NB4 (cell line): ENCODE data around the gene UMAD1.

Experiments used
- MYC ChIP-seq: IDR thresholded peaks from 2 replicates; pipeline ENCODE4 v1.6.1; 2011; ENCODE audit warnings: low read depth, low read length
- POLR2A ChIP-seq: IDR thresholded peaks from 2 replicates; pipeline ENCODE4 v1.6.1; 2011; ENCODE audit warnings: mild to moderate bottlenecking; ENCODE audit not compliant: insufficient read length; ENCODE audit errors: extremely low read depth
- TF ChIP-seq, protein P1 (sequence below): IDR thresholded peaks from one replicate; pipeline ENCODE4 v1.5.1; 2012; ENCODE audit warnings: low read depth, low read length
- TF ChIP-seq, protein P2 (sequence below): IDR thresholded peaks from 2 replicates; pipeline ENCODE4 v1.6.1; 2011; ENCODE audit warnings: low read depth, low read length

DNA sequence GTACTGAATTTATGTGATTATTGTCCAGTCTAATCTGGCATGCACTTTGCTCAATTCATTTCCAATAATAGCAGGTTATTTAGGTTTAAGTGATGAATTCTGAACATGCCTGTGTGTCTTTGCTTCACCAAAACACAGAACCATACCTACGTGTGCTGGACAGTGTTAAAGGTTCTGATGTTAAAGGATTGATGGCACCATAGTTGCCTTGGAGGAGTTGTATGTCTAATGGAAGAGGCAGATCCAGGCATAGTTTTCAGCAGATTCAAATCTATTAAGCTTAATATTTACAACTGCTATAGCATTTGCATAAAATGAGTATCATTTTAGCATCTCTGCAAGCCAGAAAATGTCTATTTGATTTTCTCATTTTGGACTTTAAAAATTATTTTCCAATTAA lies 28.0 kb upstream of the UMAD1 start:
- TF ChIP-seq, protein P1, sequence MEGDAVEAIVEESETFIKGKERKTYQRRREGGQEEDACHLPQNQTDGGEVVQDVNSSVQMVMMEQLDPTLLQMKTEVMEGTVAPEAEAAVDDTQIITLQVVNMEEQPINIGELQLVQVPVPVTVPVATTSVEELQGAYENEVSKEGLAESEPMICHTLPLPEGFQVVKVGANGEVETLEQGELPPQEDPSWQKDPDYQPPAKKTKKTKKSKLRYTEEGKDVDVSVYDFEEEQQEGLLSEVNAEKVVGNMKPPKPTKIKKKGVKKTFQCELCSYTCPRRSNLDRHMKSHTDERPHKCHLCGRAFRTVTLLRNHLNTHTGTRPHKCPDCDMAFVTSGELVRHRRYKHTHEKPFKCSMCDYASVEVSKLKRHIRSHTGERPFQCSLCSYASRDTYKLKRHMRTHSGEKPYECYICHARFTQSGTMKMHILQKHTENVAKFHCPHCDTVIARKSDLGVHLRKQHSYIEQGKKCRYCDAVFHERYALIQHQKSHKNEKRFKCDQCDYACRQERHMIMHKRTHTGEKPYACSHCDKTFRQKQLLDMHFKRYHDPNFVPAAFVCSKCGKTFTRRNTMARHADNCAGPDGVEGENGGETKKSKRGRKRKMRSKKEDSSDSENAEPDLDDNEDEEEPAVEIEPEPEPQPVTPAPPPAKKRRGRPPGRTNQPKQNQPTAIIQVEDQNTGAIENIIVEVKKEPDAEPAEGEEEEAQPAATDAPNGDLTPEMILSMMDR: no peak
- TF ChIP-seq POLR2A (no peak), MYC (no peak)
- TF ChIP-seq, protein P2, sequence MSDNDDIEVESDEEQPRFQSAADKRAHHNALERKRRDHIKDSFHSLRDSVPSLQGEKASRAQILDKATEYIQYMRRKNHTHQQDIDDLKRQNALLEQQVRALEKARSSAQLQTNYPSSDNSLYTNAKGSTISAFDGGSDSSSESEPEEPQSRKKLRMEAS: no peak
